Gastrocnemius medialis (tissue), 4 donors: ENCODE data around the gene KCNAB1.

Experiments
- POLR2A ChIP-seq, 2 donors: fragments of 450-650 bp; IDR thresholded peaks; one replicate each; pipeline ENCODE4 v1.6.1; 2017; ENCODE audit warnings: antibody characterized with exemption in 2 of 2, mild to moderate bottlenecking in 2 of 2, moderate library complexity in 2 of 2
- TF ChIP-seq, protein P1 (sequence below), 5 experiments: fragments of 450-650 bp in 3 of 5; fragments of 200-600 bp in 2 of 5; sonication (generic) in 2 of 5; IDR thresholded peaks in 4 of 5; conservative IDR thresholded peaks in 1 of 5; 1 replicate in 4 of 5; 2 replicates in 1 of 5; pipeline ENCODE4 v1.5.1; 2016 to 2019; ENCODE audit warnings: antibody characterized with exemption in 5 of 5, mild to moderate bottlenecking in 3 of 5, moderate library complexity in 3 of 5

- TF ChIP-seq, protein P1, sequence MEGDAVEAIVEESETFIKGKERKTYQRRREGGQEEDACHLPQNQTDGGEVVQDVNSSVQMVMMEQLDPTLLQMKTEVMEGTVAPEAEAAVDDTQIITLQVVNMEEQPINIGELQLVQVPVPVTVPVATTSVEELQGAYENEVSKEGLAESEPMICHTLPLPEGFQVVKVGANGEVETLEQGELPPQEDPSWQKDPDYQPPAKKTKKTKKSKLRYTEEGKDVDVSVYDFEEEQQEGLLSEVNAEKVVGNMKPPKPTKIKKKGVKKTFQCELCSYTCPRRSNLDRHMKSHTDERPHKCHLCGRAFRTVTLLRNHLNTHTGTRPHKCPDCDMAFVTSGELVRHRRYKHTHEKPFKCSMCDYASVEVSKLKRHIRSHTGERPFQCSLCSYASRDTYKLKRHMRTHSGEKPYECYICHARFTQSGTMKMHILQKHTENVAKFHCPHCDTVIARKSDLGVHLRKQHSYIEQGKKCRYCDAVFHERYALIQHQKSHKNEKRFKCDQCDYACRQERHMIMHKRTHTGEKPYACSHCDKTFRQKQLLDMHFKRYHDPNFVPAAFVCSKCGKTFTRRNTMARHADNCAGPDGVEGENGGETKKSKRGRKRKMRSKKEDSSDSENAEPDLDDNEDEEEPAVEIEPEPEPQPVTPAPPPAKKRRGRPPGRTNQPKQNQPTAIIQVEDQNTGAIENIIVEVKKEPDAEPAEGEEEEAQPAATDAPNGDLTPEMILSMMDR (IDR thresholded peaks at IDR 0.05 in 4 of 5, conservative IDR thresholded peaks at IDR 0.05 in 1 of 5), result no peak
- no peak for TF ChIP-seq POLR2A (IDR thresholded peaks at IDR 0.05)
Measured at GRCh38 chr3:156176629-156177210, 56.3 kb downstream of the KCNAB1 start.
